ENCODE data around the gene LRRC73. TPM values are rescaled to one million over a fixed set of nuclear protein-coding genes. Genes with fewer than 3 reads are reported as not detected.
"Not testable (repeated sequence)": the region's sequence is repeated elsewhere in the genome, so short reads cannot be mapped to it uniquely, and the experiment has no call there.

The LRRC73 gene
- total and polyA plus RNA-seq, 4 donors, result 0.87 to 4.8 (median 1.9) TPM

DNA sequence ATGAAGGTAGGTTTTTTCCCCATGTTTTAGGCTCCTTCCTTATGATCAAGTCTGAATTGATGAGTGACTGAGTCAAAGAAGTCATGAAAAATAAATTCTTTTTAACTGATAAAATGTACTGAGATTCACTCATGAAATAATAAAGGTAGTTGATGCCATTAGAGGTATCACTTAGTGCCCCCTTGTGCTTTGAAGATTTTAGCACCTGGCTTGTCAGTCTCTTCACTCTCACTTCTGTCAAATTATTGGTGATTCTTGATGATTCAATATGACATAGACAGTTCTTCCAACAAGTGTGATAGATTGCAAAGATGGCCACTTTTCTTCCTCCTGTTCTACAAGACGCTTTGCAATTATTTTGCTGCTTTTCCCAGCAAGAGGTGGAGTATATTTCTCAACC is 50.6 kb downstream of the LRRC73 start:
- TF ChIP-seq, protein P1, sequence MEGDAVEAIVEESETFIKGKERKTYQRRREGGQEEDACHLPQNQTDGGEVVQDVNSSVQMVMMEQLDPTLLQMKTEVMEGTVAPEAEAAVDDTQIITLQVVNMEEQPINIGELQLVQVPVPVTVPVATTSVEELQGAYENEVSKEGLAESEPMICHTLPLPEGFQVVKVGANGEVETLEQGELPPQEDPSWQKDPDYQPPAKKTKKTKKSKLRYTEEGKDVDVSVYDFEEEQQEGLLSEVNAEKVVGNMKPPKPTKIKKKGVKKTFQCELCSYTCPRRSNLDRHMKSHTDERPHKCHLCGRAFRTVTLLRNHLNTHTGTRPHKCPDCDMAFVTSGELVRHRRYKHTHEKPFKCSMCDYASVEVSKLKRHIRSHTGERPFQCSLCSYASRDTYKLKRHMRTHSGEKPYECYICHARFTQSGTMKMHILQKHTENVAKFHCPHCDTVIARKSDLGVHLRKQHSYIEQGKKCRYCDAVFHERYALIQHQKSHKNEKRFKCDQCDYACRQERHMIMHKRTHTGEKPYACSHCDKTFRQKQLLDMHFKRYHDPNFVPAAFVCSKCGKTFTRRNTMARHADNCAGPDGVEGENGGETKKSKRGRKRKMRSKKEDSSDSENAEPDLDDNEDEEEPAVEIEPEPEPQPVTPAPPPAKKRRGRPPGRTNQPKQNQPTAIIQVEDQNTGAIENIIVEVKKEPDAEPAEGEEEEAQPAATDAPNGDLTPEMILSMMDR (IDR thresholded peaks at IDR 0.05; ENCODE audit: control extremely low read depth, extremely low read depth), result no peak
- Histone ChIP-seq H3K9ac (ENCODE audit: insufficient read depth in 1 of 2, low read length in 2 of 2) (no peak overlapping the region), H3K36me3 (ENCODE audit: control insufficient read depth in 4 of 4, insufficient read depth in 4 of 4, low read length in 4 of 4) (no peaks in the 10 kb centered on the region), H3K4me1 (ENCODE audit: control insufficient read depth in 5 of 5, insufficient read depth in 5 of 5, low read length in 5 of 5) (peaks cover 0 to 3% (median 0%) of the 10 kb centered on the region in 5 donors), H3K27ac (ENCODE audit: low read depth in 1 of 2, low read length in 1 of 2) (no peak overlapping the region), H3K27me3 (ENCODE audit: control insufficient read depth in 3 of 3, insufficient read depth in 3 of 3, low read length in 2 of 3) (peaks cover 0 to 24% (median 10%) of the 10 kb centered on the region in 3 donors), H3K4me3 (no peak overlapping the region), H3K9me3 (ENCODE audit: control insufficient read depth in 4 of 4, insufficient read depth in 3 of 4, low read length in 3 of 4) (peaks cover 0 to 2% (median 0%) of the 10 kb centered on the region in 4 donors)
- ATAC-seq (ENCODE audit: insufficient read depth, low FRiP score) (no peak), DNase-seq (no peak)
- WGBS, 2 donors, result 70 to 75% methylated on average over 1 of the region's 1 CpG

DNA sequence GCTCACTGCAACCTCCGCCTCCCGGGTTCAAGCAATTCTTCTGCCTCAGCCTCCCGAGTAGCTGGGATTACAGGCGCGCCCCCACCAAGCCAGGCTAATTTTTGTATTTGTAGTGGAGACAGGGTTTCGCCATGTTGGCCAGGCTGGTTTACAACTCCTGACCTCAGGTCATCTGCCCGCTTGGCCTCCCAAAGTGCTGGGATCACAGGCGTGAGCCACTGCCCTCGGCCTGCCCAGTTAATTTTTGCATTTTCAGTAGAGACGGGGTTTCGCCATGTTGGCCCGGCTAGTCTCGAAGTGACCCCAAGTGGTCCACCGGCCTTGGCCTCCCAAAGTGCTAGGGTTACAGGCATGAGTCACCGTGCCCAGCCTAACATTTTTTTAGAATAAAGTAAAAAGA is 52.0 kb downstream of the LRRC73 start:
- H3K27me3 ChIP-seq (ENCODE audit: control insufficient read depth in 3 of 3, insufficient read depth in 3 of 3, low read length in 2 of 3), result peaks cover 0 to 19% (median 10%) of the 10 kb centered on the region in 3 donors
- not testable (repeated sequence) for H3K4me1 ChIP-seq (ENCODE audit: control insufficient read depth in 5 of 5, insufficient read depth in 5 of 5, low read length in 5 of 5); H3K9ac ChIP-seq (ENCODE audit: insufficient read depth in 1 of 2, low read length in 2 of 2); DNase-seq; H3K27ac ChIP-seq (ENCODE audit: low read depth in 1 of 2, low read length in 1 of 2); ATAC-seq (ENCODE audit: insufficient read depth, low FRiP score); H3K9me3 ChIP-seq (ENCODE audit: control insufficient read depth in 4 of 4, insufficient read depth in 3 of 4, low read length in 3 of 4); H3K4me3 ChIP-seq; H3K36me3 ChIP-seq (ENCODE audit: control insufficient read depth in 4 of 4, insufficient read depth in 4 of 4, low read length in 4 of 4)
- 94% methylated on average over 15 of the region's 15 CpGs for WGBS, 2 donors

DNA sequence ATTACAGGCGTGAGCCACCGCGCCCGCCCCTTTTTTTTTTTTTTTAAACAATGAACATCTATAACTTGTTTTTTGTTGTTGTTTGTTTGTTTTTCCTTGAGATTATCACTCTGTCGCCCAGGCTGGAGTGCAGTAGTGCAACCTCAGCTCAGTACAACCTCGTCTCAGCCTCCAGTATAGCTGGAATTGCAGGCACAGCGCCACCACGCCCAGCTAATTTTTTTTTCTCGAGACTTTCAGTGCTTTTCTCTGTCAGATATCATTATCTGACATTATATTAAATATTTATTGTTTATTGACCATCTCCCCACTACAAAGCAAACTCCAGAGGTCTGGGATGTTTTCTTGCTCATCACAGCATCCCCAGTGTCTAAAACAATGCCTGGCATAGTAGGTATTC is 52.5 kb downstream of the LRRC73 start:
- WGBS, 2 donors, result 64 to 71% methylated on average over 7 to 9 of the region's 9 CpGs
- peaks cover 0 to 3% (median 0%) of the 10 kb centered on the region in 5 donors for H3K4me1 ChIP-seq (ENCODE audit: control insufficient read depth in 5 of 5, insufficient read depth in 5 of 5, low read length in 5 of 5)
- ATAC-seq (ENCODE audit: insufficient read depth, low FRiP score) (no peak), DNase-seq (no peak)
- H3K9ac ChIP-seq (ENCODE audit: insufficient read depth in 1 of 2, low read length in 2 of 2), result no peak overlapping the region
- H3K27me3 ChIP-seq (ENCODE audit: control insufficient read depth in 3 of 3, insufficient read depth in 3 of 3, low read length in 2 of 3), result peaks cover 0 to 18% (median 10%) of the 10 kb centered on the region in 3 donors
- H3K4me3 ChIP-seq, result no peak overlapping the region
- TF ChIP-seq, protein P1 (IDR thresholded peaks at IDR 0.05; ENCODE audit: control extremely low read depth, extremely low read depth), result no peak
- peaks cover 0 to 4% (median 0%) of the 10 kb centered on the region in 4 donors for H3K9me3 ChIP-seq (ENCODE audit: control insufficient read depth in 4 of 4, insufficient read depth in 3 of 4, low read length in 3 of 4)
- H3K36me3 ChIP-seq (ENCODE audit: control insufficient read depth in 4 of 4, insufficient read depth in 4 of 4, low read length in 4 of 4), result peaks cover 0 to 6% (median 3%) of the 10 kb centered on the region in 4 donors
- H3K27ac ChIP-seq (ENCODE audit: low read depth in 1 of 2, low read length in 1 of 2), result no peak overlapping the region

Small RNA genes within 50 kb of the gene (small RNA-seq; reads per million reads assigned to genes)
- gene RF00426 (ENCODE audit: low replicate concordance), result not detected
- gene RNU6-1113P (ENCODE audit: low replicate concordance), result not detected

Other genes starting within 250 kb of the LRRC73 start
- gene SLC22A7, start 212.1 kb downstream of the LRRC73 start, total RNA-seq, result not detected
- not detected for gene SLC22A7, start 212.1 kb downstream of the LRRC73 start, polyA plus RNA-seq
- gene CRIP3, start 201.5 kb downstream of the LRRC73 start, total RNA-seq, result 1 to 10 TPM in 1 of 2 donors, under 1 TPM in 1; 0.83 to 1.3 TPM
- under 1 TPM; 0.39 to 0.69 TPM for gene CRIP3, start 201.5 kb downstream of the LRRC73 start, polyA plus RNA-seq
- gene ZNF318, start 140.7 kb downstream of the LRRC73 start, total RNA-seq, result 10 to 100 TPM; 12.5 to 20.5 TPM
- 1 to 10 TPM; 4.1 to 5.1 TPM for gene ZNF318, start 140.7 kb downstream of the LRRC73 start, polyA plus RNA-seq
- 10 to 100 TPM; 18.7 to 43.3 TPM for gene ABCC10, start 82.8 kb downstream of the LRRC73 start, total RNA-seq
- gene ABCC10, start 82.8 kb downstream of the LRRC73 start, polyA plus RNA-seq, result 10 to 100 TPM; 15.7 to 33.6 TPM
- gene DLK2, start 54.8 kb downstream of the LRRC73 start, total RNA-seq, result 1 to 10 TPM; 1.4 to 2.6 TPM
- gene DLK2, start 54.8 kb downstream of the LRRC73 start, polyA plus RNA-seq, result 1 to 10 TPM; 1.1 TPM
- gene TJAP1, start 32.8 kb downstream of the LRRC73 start, total RNA-seq, result 10 to 100 TPM; 24.1 to 29.5 TPM
- gene TJAP1, start 32.8 kb downstream of the LRRC73 start, polyA plus RNA-seq, result 10 to 100 TPM; 21.7 to 22.6 TPM
- 100 to 1,000 TPM in 1 of 2 donors, 10 to 100 TPM in 1; 86.9 to 105 TPM for gene YIPF3, start 6.6 kb upstream of the LRRC73 start, total RNA-seq
- 100 to 1,000 TPM in 1 of 2 donors, 10 to 100 TPM in 1; 81.3 to 119 TPM for gene YIPF3, start 6.6 kb upstream of the LRRC73 start, polyA plus RNA-seq
- 10 to 100 TPM; 29.0 to 43.7 TPM for gene POLR1C, start 6.7 kb upstream of the LRRC73 start, total RNA-seq
- 10 to 100 TPM; 37.4 to 50.7 TPM for gene POLR1C, start 6.7 kb upstream of the LRRC73 start, polyA plus RNA-seq
- gene XPO5, start 65.7 kb upstream of the LRRC73 start, total RNA-seq, result 10 to 100 TPM; 18.9 to 30.1 TPM
- 10 to 100 TPM in 1 of 2 donors, 1 to 10 TPM in 1; 9.3 to 13.8 TPM for gene XPO5, start 65.7 kb upstream of the LRRC73 start, polyA plus RNA-seq
- gene POLH, start 65.8 kb upstream of the LRRC73 start, total RNA-seq, result 10 to 100 TPM; 10.1 to 27.3 TPM
- gene POLH, start 65.8 kb upstream of the LRRC73 start, polyA plus RNA-seq, result 1 to 10 TPM; 4.0 to 4.8 TPM
- gene GTPBP2, start 118.9 kb upstream of the LRRC73 start, total RNA-seq, result 10 to 100 TPM; 54.0 to 78.4 TPM
- 10 to 100 TPM; 49.9 to 67.5 TPM for gene GTPBP2, start 118.9 kb upstream of the LRRC73 start, polyA plus RNA-seq
- 10 to 100 TPM; 18.0 to 19.5 TPM for gene MAD2L1BP, start 125.5 kb upstream of the LRRC73 start, total RNA-seq
- 10 to 100 TPM; 14.9 to 29.3 TPM for gene MAD2L1BP, start 125.5 kb upstream of the LRRC73 start, polyA plus RNA-seq
- gene RSPH9, start 134.7 kb upstream of the LRRC73 start, total RNA-seq, result 1 to 10 TPM; 5.4 to 6.4 TPM
- 1 to 10 TPM; 1.7 to 3.8 TPM for gene RSPH9, start 134.7 kb upstream of the LRRC73 start, polyA plus RNA-seq
- 10 to 100 TPM; 36.4 to 37.8 TPM for gene MRPS18A, start 177.4 kb upstream of the LRRC73 start, total RNA-seq
- gene MRPS18A, start 177.4 kb upstream of the LRRC73 start, polyA plus RNA-seq, result 10 to 100 TPM; 39.2 to 48.4 TPM

All from lung (tissue), 13 donors.